GM19240 (cell line): Measurements from ENCODE around the gene TPP1.

ENCODE experiments used
- DNase-seq: peaks from one replicate; pipeline ENCODE4 v3.0.0; 2011; ENCODE audit warnings: low spot score; ENCODE audit not compliant: insufficient read length

Gene TPP1

DNA sequence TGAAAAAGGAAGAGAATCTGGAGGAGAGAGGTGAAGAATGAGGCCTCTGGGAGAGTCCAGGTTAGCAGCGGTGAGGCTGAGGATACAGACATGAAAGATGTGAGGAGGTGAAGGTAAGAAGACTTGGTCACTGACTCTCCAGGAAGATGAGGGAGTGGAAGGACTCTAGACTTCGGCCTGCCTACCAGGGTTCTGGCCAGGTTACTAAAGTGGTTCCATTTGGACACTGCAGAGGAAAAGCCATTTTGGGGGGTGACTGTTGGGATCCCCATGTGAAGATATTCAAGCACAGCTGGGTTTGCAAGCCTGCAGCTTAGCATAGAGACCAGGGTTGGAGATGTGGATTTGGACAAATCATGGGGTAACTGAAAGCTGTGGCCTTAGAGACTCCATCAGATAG lies 28.6 kb upstream of the TPP1 start:
- no peak for DNase-seq

DNA sequence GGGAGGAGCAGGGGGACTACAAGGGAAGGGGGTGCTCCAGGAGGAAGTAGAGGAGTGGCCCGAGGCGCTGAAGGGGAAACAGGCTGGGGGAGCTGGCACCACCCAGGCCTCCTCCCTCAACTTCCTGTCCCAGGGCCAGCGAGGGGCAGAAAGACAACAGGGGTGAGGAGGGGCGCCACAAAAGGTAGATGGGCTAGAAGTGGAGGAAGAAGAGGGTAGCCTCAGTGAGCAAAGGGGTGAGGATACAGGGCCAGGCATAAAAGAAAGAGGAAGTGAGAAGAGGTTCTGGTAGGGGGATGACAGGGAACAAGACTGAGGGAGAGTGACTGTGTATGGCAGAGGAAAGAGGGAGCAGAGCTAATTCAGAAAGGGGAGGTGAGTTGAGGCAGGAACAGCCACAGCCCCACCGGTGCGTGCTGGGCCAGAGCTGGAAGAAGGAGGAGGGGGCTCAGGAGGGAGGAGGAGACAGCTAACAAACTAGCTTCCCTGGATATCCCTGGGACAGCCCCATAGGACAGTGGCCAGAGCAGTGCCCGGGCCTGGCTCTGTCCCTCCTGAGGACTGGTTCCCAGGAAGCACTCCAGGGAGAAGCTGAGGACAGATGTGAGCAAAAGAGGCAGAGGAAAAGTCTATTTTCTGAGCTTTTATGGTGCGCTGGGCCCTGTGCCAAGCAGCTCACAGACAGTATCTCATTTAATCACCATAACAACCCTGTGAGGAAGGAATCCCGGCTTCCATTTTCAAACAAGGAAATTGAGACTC lies 27.9 kb upstream of the TPP1 start:
- peak; percentile 74 for DNase-seq

DNA sequence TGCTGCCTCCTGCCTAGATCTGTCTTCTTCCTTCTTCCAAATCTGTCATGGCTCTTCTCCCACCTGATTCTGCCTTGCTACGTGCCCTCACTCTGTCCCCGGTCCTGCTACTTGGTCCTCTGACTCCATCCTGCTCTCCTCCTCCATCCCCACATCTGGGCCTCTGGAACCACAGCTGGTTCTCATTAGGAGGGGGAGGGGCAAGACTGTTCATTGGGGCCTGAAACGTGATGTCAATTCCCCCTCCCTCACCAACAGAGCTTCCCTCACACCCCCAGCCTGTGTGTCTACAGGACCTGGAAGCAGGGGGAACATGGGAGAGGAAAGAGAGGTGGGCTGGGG lies 27.3 kb upstream of the TPP1 start:
- DNase-seq: no peak

DNA sequence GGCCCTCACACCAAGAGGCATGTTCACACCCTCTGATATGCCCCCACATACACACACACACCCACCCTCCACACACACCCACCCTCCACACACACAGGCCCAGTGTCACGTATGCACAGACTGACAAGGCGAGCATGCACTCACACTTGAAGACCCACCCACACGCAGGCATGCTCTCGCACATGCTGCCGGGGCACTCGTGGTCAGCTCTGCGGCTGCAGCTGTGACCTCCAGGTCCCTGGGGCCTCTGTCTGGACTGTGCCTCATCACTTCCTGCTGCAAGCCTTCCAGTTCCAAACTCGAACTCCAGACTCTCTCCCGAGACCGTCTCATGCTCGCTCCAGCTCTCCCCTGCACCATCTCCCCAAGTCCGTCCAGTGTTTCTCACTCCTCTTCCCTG lies 26.8 kb upstream of the TPP1 start:
- no peak for DNase-seq

DNA sequence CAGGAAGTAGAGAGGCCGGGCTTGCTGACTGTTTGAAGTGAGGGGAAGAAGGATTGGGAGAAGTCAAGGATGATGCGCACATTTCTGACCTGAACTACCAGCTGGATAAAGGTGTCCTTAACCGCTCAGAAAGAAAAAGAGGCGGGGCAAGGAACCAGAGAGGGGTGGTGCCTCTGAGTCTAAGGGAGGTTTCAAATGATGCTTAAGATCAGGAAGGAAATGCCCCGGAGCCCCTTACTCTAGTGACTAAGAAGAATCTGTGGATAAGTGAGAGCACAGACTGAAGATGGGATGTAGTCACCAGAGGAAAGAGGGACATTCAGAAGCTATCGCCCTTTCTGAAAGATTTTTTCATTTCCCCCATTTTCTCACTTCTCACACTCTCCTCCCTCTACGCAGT lies 23.7 kb upstream of the TPP1 start:
- DNase-seq: no peak

DNA sequence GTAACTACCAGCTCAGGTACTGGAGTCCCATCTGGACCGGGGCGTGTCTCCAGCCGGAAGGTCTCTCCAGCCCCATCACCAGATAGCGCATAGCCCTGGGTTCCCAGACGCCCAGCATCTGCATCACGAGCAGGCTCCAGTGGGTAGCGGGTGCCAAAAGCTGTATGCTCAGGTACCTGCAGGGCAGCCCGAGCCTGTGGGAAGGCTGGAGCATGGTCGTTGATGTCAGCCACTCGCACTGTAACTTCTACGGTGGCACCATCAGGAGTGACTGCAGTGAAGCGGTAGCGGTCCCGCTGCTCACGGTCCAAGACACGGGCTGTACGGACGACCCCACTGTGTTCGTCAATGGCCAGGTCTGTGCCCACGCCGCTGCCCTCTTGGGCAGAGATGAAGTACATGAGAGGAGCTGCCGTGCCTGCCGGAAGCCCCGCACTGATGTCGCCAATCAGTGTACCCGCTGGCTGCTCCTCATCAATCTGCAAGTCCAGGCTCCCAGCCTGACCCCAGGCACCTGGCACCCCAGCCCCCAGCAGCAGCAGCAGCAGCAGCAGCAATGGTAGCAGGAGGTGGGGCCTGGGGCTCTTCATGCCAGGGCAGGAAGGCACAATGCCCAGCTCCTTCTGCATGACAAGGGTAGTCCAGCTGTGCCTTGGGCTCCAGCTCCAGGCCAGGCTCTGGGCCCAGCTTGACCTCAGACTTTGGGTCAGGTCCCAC lies 21.9 kb upstream of the TPP1 start:
- no peak for DNase-seq

DNA sequence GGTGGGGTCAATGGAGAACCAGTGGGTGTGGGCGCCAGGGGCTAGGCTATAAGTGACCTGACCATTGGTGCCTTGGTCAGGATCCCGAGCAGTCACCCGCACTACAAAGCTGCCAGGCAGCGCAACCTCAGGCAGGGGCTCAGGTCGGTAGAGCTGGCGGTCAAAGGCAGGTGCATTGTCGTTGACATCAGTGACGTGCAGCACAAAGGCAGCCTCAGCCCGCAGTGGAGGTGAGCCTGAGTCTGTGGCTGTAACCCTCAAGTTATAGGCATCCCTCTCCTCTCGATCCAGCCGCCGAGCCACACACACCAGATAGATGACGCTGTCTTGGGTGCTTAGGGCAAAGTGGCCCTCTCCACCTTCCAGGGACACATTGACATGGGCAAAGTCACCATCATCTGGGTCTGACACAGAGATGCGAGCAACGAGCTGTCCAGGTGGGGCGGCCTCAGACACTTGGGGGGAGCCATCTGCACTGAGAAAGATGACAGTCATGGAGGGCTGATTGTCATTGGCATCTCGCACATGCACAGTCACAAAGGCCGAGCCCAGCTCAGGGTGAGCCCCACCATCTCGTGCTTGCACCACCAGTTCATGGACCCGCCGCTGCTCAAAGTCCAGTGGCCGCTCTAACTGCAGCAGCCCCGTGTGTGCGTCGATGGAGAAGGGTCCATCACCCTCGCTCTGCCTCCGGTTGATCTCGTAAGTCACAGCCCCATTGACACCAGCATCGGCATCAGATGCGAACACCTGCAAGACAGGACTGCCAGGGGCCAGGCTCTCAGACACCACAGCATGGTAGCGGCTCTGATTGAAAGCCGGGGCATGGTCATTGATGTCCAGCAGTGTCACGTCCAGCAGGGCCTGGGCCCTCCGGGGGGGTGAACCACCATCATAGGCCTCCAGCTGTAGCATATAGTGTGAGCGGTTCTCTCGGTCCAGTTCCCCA lies 21.1 kb upstream of the TPP1 start:
- DNase-seq: no peak

DNA sequence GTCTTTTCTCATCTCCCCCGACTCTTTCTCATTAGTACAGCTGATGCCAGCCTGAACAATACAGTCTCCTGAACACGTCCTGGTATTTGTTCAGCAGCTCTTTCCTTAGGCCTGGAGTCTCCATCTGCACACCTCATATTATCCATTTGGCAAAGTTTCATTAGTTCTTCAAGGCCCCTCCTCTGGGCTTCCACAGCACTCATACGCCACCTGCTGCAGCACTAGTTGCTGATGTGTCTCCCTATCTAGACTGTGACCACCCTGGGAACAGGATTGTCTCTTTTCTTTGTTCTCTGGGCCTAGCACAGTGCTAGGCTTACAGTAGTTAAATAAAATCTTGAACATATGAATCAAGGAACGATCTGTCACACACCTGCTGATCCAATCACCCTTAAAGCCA lies 19.2 kb upstream of the TPP1 start:
- DNase-seq: no peak

DNA sequence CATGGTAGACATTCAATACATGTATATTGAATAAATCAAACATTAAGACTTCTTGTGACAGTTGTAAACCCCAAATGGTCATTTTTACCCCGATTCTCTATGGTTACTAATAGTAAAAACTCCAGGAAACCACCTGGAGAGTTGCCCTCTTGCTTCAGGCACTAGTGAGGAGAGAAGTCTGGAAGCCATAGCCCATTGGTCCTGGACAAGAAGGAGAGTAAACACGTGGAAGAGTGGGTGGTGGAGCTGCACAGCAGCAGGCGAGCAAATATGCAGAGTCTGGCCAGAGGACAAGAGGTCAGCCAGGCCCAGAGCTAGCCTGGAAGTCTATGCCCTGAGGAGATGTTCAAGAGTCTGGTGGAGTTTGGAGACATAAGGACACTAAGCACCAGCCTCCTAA lies 18.6 kb upstream of the TPP1 start:
- DNase-seq: no peak

DNA sequence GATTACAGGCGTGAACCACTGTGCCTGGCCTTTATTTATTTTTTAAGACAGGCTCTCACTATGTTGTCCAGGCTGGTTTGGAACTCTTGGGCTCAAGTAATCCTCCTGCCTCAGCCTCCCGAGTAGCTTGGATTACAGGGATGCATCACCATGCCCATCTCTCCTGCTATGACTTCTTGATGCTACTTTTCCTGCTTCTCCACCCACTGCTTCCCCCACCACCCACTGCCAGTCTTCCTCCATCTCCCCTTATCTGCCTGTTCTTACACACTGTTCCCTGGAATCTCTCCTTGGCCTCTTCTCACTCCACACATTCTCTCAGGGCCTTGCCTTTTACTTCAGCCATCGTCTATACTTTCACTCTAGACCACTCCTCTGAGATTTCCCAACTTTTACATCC lies 17.3 kb upstream of the TPP1 start:
- no peak for DNase-seq

DNA sequence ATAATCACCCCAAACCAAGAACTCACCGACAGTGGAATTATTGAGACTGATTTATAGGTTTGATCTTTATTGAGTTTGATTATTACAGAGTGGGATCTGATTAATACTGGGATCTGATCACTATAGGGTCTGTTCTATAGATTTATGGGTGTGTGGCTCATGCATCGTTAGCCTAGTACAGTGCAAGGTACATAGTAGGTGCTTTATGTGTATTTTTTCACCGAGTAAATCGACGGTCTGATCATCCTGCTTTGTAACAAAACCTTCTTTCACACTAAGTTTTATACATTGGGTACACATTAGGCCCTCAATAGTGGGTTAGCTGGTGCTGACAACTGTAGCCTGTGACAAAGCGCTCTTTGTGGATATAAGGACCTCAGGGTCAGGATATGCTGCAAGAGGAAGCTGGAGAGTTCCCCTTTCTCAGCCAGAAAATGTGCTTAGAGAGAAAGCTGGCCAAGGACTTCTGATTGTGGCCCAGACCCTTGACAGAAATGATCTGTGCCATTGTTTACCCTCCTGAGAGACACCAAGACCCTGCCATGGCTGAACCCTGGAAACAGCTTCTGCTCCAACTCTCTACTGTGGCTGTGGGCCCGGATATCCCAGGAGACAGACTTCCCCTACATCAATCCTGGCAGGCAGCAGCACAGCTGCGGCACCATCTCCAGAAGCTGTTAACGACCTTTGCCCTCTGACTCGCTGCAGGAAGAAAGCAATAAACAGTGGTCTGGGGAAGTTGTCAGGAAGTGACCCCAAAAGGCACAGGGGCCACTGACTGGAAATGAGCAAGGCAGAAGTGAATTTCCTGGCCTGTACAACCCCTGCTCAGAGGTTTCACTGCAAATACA lies 16.1 kb upstream of the TPP1 start:
- no peak for DNase-seq

DNA sequence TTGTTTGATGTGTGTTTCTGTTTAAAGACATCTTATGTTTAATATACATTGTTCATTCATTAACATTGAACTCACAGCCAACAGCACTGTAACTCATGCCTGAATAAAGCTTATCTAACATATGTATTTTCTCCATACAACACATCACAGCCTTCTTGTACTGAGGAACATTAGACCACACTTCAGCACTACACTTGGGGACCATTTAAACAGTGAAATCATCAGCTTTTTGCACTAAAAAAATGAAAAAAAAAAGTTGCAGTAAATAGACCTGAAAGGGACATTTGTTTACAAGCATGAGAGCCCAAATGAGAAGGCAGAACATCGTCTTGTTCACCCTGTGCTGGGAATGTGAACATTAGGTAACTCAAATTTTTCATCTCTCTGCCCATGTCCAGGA lies 15.3 kb upstream of the TPP1 start:
- no peak for DNase-seq

DNA sequence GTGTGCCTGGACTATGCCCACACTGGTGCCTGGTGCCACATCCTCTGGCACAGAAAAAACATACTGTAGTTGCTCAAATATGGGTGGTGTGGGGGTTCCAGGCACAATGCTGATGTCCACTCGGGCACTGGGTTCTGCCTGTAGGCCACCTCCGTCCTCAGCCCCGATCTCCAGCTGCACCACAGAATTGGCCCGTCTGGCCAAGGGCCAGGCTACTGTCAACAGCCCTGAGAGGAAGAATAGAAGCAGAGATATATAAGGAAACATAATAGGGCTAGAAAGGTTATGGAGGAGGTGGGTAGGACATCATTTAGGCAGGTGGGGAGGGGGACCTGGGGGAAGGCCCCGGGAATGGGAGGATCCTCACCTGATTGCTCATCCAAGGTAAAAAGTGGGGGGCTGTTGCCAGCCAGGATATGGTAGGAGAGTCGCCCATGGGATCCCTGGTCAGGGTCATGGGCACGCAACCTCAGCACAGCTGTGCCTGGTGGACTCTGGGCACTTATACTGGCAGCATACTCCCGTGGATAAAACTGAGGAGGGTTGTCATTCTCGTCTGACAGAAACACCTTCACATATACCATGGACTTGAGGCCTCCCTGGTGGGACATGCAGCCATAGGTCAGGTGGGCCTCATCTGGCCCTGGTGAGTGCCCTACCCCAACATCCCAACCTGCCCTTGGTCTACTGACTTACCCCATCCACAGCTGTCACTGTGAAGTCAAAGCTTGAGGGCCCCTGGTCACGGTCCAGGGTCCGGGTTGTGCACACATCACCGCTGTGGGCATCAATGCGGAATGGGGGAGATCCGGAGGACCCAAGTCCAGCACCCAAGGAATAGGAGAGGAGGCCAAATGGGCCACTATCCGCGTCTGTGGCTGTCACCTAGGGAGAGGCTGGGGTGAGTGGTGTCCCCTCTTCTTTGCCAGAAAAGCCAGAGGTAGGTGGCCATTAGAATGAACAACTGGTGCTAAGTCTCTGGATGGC lies 14.5 kb upstream of the TPP1 start:
- DNase-seq: no peak

DNA sequence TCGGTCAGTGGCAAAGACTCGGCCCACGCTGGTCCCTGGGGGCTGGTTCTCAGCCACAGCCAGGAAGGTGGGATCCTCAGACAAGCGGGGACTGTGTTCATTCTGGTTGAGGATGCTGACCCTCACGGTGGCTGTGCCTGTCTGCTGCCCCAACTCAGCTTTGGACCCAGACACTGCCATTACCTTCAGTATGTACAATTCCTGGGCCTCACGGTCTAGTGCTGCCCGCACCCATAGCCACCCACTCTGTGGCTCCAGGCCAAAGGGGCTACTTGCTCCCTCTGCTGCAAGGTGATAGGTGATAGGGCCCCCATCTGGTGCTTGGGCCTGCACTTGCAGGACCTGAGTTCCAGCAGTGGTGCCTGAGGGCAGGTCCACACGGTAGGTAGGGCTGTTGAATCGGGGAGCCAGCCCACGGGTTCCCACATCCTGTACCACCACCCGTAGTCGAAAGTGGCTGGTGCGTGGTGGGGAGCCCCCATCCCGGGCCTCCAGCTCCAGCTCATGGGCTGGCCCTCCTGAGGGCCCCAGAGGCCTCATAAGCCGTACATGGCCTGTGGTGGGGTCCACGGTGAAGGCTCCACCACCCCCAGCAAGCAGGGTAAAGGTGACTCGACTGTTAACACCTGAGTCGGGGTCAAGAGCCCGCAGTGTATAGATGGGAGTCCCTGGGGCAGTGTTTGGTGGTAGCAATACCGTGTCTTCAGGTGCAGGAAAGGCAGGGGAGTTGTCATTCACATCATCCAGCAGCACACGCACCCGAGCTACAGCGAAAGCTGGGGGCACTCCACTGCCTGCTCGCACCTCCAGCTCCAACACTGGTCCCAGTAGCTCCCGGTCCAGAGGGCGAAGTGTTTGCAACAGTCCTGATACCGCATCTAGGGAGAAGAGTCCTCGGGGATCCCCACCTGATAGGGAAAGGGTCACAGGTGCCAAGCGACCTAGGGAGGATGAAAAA lies 13.2 kb upstream of the TPP1 start:
- no peak for DNase-seq

DNA sequence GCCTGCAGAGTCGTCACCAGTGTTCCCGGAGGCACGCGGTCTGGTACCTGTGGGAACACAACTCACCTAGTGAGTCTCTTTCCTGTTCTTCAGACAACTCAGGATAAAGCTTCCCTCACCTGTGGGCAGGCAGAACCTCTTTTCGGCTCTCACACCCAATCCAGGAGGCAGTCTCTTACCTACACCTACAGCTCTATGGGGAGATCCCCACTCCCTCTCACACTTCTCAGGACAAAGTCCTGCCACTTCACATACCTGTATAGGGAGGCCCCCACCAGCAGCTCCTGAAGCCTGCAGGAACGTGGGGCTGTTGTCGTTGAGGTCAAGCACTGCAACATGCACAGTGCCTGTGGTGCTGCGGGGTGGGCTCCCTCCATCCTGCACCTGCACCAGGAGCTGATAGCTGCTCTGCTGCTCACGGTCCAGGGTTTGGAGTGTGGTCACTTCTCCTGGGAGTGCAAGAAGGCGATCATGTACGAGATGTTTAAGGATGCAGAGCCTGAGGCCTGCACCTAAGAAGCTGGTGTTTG lies 12.2 kb upstream of the TPP1 start:
- DNase-seq: no peak

DNA sequence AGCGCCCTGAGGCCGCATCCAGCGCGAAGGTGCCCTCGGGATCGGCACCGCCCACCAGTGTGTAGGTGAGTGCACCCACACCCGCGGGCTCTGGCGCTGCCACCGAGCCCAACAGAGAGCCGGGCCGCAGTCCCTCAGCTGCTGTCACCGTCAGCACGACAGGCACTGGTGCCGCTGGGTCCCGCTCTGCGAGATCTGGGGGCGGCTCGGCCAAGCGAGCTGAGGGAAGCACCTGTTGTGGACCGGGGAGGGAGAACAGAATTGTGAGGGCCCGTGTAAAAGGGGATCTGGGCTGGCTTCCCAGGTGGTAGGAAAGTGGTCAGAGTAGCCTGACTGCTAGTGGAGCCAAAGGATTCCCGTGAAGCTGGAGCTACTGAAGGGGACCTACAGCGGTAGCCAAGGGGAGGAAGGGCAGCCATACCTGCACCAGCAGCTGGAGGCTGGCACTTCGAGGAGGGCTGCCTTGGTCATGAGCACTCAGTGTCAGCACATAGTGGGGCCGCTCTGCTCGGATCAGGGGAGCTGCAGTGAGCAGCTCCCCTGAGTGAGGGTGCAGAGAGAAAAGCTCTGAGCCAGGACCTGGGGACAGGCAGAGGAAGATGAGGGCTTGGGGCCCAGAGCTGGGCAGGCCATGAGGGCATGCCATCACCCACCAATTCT lies 11.5 kb upstream of the TPP1 start:
- no peak for DNase-seq

DNA sequence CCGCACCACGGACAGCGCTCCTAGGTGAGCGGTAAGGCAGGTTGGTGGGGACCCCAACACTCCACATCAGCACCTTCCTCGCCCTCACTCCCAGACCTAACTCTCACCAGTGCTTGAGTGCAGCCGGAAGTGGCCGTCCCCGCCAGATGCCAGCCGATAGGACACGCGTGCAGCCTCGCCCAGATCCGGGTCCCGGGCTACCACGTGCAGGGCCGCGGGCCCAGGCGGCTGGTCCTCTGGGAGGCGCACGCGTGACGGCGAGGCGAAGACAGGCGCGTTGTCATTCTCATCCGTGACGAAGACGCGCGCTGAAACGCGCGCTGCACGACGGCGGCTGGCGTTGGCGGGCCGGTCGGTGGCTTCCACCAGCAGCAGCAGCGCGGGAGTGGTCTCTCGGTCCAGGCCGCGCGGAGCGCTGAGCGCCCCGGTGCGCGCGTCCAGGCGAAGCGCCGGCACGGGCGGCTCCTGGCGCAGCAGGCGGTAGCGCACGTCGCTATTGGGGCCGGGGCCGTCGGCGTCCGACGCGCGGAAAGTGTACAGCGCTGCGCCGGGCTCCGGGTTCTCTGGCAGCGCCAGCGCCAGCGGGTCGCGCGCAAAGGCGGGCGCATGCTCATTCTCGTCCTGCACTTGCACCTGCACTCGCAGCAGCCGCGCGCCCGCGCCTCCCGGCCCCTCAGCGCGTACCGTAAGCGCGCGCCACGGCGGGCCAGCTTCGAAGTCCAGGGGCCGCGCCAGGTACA lies 10.8 kb upstream of the TPP1 start:
- no peak for DNase-seq

DNA sequence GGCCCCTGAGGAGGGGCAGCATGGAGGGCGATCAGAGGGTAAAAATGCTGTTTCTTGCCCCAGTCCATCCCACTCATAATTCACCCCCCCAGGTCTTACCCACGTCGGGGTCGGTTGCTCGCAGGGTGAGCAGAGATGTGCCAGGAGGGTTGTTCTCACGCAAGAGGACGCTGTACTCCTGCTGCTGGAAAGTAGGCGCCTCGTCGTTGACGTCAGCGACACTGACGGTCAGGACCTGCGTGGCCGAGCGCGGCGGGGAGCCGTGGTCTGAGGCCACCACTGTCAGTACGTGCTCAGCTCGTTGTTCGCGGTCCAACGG lies 10.3 kb upstream of the TPP1 start:
- DNase-seq: no peak
